Dendritic cell treated with granulocyte-macrophage colony-stimulating factor and Interleukin-4, amounts not matched to agents 40 ng/mL and 50 ng/mL, for 4 days (primary cell): ENCODE results near the gene NFIB.

Experiments used
- H3K27ac Mint-ChIP-seq: one replicate; pipeline ENCODE4 v1.8.0; 2022; ENCODE audit warnings: mild to moderate bottlenecking, mixed read lengths
- H3K27me3 Mint-ChIP-seq: one replicate; pipeline ENCODE4 v1.8.0; 2022; ENCODE audit warnings: mild to moderate bottlenecking, mixed read lengths
- H3K36me3 Mint-ChIP-seq: one replicate; pipeline ENCODE4 v1.8.0; 2022; ENCODE audit warnings: low read depth, mixed read lengths
- H3K4me1 Mint-ChIP-seq: one replicate; pipeline ENCODE4 v1.8.0; 2022; ENCODE audit warnings: low read depth, mixed read lengths
- H3K4me3 Mint-ChIP-seq: one replicate; pipeline ENCODE4 v1.8.0; 2022; ENCODE audit warnings: mild to moderate bottlenecking, moderate library complexity, mixed read lengths
- H3K9me3 Mint-ChIP-seq: one replicate; pipeline ENCODE4 v1.8.0; 2022; ENCODE audit warnings: mixed read lengths
- intact Hi-C: fragments of 100-400 bp; cut with micrococcal nuclease; formaldehyde crosslinking; loops from one replicate; pipeline ENCODE4 v1.15.0; 2022

NFIB gene

GRCh38 chr9:14258156-14258555 lies 55.8 kb downstream of the NFIB start:
- Mint-ChIP-seq H3K27me3 (no peaks in the 10 kb centered on the region), H3K4me3 (no peak overlapping the region), H3K27ac (no peak overlapping the region), H3K9me3 (no peaks in the 10 kb centered on the region), H3K4me1 (no peaks in the 10 kb centered on the region), H3K36me3 (no peaks in the 10 kb centered on the region)
- intact Hi-C loops: no loop called here

DNA sequence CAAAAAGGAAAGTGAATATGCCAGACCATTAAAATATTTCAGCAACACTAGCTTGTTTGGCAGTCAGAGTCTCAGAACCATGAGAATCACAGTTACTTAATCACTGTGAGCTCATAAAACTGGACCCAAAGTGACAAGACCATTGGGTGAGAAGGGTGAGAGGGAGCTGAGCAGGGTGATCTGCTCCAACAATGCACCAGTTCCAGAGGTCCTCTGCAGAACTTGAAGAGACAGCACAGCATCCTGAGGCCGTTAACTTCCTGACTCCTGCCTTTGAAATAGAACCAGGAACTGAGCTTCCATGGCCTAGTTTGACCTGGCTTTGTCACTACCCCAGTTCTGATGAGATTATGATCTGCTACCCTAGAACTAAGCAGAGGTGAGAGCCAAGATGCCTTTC lies 57.4 kb downstream of the NFIB start:
- Mint-ChIP-seq H3K4me1 (no peaks in the 10 kb centered on the region), H3K9me3 (no peaks in the 10 kb centered on the region), H3K27me3 (no peaks in the 10 kb centered on the region), H3K36me3 (no peaks in the 10 kb centered on the region), H3K4me3 (no peak overlapping the region), H3K27ac (no peak overlapping the region)
- intact Hi-C loops: no loop called here

DNA sequence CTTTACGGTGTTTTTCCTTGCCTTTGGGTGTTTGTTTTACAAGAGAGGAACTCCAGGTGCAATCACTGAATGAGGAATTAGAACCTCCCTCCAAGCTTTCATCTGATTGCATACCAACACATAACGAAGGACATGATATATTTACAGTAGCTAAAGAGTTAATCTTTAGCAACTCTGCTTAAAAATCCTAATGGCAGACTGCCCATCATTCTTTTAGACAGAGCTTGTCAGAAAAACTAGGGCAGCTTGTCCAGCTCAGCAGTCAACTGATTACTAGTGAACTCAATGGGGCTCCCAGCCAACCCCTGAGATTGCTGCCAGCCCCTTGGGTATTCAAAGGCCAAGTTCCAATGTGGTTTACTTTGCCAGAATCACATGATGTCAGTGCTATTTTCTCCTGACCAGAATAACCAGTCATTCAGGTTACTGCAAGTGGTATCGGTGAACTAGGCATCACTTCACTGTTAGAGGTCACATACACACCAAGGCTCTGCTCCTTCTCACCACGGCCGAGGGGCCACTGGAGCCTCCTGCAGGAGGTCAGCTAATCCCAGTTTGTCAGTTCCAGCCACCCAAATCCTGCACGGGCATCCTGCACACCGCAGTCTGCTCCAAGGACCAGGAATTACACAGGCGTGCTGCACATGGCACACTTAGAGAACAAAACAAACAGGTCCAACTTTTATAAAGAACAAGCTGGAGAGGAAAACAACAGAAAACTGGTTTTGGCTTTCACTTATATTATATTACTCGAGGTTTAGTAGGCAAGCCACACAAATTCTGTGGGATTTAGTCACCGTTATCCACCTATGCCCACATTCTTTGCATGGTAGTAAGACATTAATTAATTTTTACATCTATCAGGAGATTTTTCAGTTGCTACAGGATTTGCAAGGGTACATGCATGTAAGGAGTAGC lies 62.5 kb downstream of the NFIB start:
- intact Hi-C loops: no loop called here
- Mint-ChIP-seq H3K4me1 (no peaks in the 10 kb centered on the region), H3K9me3 (no peaks in the 10 kb centered on the region), H3K36me3 (no peaks in the 10 kb centered on the region), H3K4me3 (no peak overlapping the region), H3K27ac (no peak overlapping the region), H3K27me3 (no peaks in the 10 kb centered on the region)

GRCh38 chr9:14250794-14251153 lies 63.2 kb downstream of the NFIB start:
- no peak overlapping the region for H3K4me3 Mint-ChIP-seq
- H3K9me3 Mint-ChIP-seq: no peaks in the 10 kb centered on the region
- no peaks in the 10 kb centered on the region for H3K27me3 Mint-ChIP-seq
- intact Hi-C loops: no loop called here
- no peaks in the 10 kb centered on the region for H3K4me1 Mint-ChIP-seq
- H3K36me3 Mint-ChIP-seq: no peaks in the 10 kb centered on the region
- no peak overlapping the region for H3K27ac Mint-ChIP-seq

DNA sequence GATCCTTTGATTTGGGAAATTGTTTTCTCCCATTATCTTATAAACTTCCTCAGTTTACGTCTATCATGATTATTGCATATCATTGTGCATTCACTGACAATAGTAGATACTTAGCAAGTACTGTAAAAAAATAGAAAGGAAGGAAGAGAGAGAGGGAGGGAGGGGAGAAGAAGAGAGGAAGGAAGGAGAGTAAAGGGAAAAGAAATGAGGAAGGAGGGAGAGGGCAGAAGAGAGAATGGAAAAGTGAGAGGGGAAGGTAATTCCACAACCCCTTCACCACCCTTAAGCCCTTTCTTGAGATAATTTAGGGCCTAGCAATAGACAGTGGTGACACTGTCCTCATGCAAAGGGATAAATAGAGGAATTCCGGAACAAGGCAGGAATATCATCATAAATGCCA lies 64.4 kb downstream of the NFIB start:
- no peaks in the 10 kb centered on the region for H3K9me3 Mint-ChIP-seq
- H3K36me3 Mint-ChIP-seq: no peaks in the 10 kb centered on the region
- no peak overlapping the region for H3K27ac Mint-ChIP-seq
- no peak overlapping the region for H3K4me3 Mint-ChIP-seq
- H3K4me1 Mint-ChIP-seq: no peaks in the 10 kb centered on the region
- intact Hi-C loops: no loop called here
- no peaks in the 10 kb centered on the region for H3K27me3 Mint-ChIP-seq

DNA sequence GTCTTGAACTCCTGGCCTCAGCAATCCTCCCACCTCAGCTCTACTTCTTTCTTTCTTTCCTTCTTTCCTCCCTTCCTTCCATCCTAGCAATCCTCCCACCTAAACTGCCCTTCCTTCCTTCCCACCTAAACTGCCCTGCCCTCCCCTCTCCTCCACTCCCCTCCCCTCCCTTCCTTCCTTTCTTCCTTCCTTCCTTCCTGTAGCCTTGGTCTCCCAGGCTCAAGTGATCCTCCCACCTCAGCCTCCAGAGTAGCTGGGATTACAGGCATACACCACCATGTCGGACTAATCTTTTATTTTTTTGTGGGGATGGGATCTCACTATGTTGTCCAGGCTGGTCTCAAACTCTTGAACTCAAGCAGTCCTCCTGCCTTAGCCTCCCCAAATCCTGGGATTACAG lies 65.8 kb downstream of the NFIB start:
- H3K36me3 Mint-ChIP-seq: no peaks in the 10 kb centered on the region
- no peaks in the 10 kb centered on the region for H3K9me3 Mint-ChIP-seq
- H3K27me3 Mint-ChIP-seq: no peaks in the 10 kb centered on the region
- H3K4me1 Mint-ChIP-seq: no peaks in the 10 kb centered on the region
- intact Hi-C loops: no loop called here
- no peak overlapping the region for H3K27ac Mint-ChIP-seq
- H3K4me3 Mint-ChIP-seq: no peak overlapping the region

DNA sequence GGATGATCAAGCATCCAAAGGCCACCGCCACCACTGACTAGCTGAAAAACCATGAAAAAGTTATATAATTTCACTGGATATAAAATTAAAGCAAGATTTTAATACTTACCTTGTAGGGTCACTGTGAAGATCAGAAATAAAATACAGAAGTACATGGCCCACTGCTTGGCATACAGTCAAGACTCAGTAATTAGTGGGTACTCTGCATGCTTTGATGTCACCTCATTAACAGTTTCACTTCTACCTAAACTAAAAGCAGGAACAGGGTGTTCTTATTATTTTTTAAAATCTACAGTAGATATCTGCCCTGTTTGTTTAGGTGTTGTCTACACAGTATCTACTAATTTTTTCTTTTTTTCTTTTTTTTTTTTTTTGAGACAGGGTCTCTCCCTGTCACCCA lies 66.4 kb downstream of the NFIB start:
- Mint-ChIP-seq H3K27me3 (no peaks in the 10 kb centered on the region), H3K27ac (no peak overlapping the region), H3K36me3 (no peaks in the 10 kb centered on the region), H3K4me1 (no peaks in the 10 kb centered on the region), H3K9me3 (no peaks in the 10 kb centered on the region), H3K4me3 (no peak overlapping the region)
- intact Hi-C loops: no loop called here

DNA sequence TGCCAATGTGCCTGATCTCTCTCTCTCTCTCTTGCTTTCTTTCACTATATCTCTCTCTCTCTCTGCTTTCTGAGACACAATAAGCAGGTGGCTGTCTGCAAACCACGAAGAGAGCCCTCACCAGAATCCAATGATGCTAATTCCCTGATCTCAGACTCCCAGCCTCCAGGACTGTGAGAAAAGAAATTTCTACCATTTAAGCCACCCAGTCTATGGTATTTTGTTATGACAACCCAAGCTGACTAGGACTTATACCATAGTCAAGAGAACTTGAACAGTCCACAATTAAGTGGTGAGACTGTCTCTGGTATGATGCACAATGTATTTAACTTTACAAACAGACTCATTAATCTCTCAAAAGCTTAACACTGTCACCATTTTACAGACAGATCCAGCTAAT lies 67.0 kb downstream of the NFIB start:
- H3K27ac Mint-ChIP-seq: no peak overlapping the region
- intact Hi-C loops: no loop called here
- H3K4me3 Mint-ChIP-seq: no peak overlapping the region
- H3K4me1 Mint-ChIP-seq: no peaks in the 10 kb centered on the region
- no peaks in the 10 kb centered on the region for H3K9me3 Mint-ChIP-seq
- H3K27me3 Mint-ChIP-seq: no peaks in the 10 kb centered on the region
- no peaks in the 10 kb centered on the region for H3K36me3 Mint-ChIP-seq

- H3K27ac Mint-ChIP-seq: no peak overlapping the region
- H3K36me3 Mint-ChIP-seq: no peaks in the 10 kb centered on the region
- no peaks in the 10 kb centered on the region for H3K27me3 Mint-ChIP-seq
- H3K9me3 Mint-ChIP-seq: no peaks in the 10 kb centered on the region
- H3K4me3 Mint-ChIP-seq: no peak overlapping the region
- H3K4me1 Mint-ChIP-seq: no peaks in the 10 kb centered on the region
- intact Hi-C loops: no loop called here
These were observed 67.9 kb downstream of the NFIB start for GRCh38 chr9:14245901-14246525.

DNA sequence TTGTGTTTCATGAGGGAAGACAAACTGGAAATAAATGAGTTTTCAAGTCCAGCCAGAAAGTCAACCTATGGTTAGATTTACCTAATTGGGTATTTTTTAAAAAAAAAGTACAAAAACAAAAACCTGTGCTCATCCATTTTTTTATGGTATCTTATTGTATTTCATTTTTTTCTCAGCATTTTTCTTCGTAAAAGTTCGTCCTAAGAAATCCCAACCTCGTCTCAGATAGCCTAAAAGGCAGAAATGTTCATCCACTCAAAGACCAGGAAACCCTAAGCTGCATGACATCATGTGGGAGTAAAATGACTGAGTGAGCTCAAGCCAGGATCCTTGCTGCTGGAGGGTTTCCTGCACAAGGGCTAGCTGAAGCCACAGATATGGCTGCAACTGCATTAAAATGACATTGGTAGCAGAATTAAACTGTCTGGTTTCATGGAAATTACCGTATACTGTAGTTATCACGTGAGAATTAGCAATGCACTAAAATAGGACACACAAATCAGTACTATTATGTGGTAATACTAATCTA lies 70.4 kb downstream of the NFIB start:
- intact Hi-C loops: no loop called here
- H3K4me1 Mint-ChIP-seq: no peaks in the 10 kb centered on the region
- H3K36me3 Mint-ChIP-seq: no peaks in the 10 kb centered on the region

DNA sequence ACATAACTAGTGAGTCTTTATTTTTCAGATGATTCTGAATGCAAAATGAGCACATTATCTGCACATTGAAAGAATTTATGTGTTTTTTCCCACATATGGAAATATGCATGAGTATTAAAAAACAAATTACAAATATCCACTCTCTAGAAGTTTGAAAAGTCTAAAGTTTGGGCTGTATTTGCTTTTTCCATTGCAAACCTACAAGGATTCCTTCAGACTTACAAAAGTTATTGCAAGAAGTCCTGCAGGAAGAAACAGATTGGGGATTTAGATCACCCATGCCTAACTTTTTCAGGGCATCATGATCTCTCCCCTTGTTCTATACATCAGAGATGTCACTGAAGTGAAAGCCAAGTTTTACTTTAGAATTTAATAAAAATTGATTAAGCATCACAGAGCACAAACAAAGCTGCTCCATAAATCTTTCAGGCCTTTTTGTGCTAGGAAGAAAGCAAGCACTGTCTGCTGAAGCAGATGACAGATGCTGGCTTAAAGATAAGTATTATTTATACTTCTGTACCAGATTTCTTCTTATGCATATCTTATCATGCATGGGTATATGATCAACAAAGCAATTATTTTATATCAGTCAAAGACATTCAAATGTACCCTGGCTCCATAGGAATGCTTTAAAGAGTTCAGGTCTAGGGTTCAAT lies 71.7 kb downstream of the NFIB start:
- intact Hi-C loops: no loop called here
- H3K36me3 Mint-ChIP-seq: no peaks in the 10 kb centered on the region
- H3K4me1 Mint-ChIP-seq: no peaks in the 10 kb centered on the region
- no peak overlapping the region for H3K4me3 Mint-ChIP-seq
- no peak overlapping the region for H3K27ac Mint-ChIP-seq
- no peaks in the 10 kb centered on the region for H3K9me3 Mint-ChIP-seq
- H3K27me3 Mint-ChIP-seq: no peaks in the 10 kb centered on the region

More for the DNA sequence above, 70.4 kb downstream of the NFIB start:
- no peaks in the 10 kb centered on the region for H3K9me3 Mint-ChIP-seq
- H3K27me3 Mint-ChIP-seq: no peaks in the 10 kb centered on the region
- H3K4me3 Mint-ChIP-seq: no peak overlapping the region
- H3K27ac Mint-ChIP-seq: no peak overlapping the region

GRCh38 chr9:14240537-14240936 lies 73.4 kb downstream of the NFIB start:
- Mint-ChIP-seq H3K9me3 (no peaks in the 10 kb centered on the region), H3K4me1 (no peaks in the 10 kb centered on the region), H3K27ac (no peak overlapping the region)

DNA sequence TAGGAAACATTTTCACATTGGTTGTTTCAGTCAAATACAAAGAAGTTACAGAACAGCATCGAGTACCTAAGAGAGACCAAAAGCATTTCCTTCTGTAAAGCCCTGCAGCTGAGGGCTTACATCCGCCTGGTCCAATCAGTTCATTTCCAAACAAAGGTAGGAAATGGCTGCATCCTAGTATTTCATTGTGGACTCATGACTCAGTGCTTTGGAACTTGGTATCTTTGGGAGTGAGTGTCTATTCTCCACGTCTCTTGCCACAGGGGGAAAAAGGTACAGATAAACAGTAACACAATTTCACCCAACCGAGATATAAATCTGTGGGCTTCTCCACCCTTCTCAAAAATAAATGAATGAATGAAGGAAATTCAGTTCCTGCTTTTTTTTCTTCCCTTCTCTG lies 75.4 kb downstream of the NFIB start:
- no peaks in the 10 kb centered on the region for H3K4me1 Mint-ChIP-seq
- no peaks in the 10 kb centered on the region for H3K36me3 Mint-ChIP-seq
- intact Hi-C loops: no loop called here
- no peak overlapping the region for H3K27ac Mint-ChIP-seq
- no peaks in the 10 kb centered on the region for H3K27me3 Mint-ChIP-seq
- no peak overlapping the region for H3K4me3 Mint-ChIP-seq
- H3K9me3 Mint-ChIP-seq: no peaks in the 10 kb centered on the region

More at GRCh38 chr9:14240537-14240936, 73.4 kb downstream of the NFIB start:
- Mint-ChIP-seq H3K36me3 (no peaks in the 10 kb centered on the region), H3K4me3 (no peak overlapping the region), H3K27me3 (no peaks in the 10 kb centered on the region)
- intact Hi-C loops: no loop called here

GRCh38 chr9:14238079-14238478 lies 75.9 kb downstream of the NFIB start:
- Mint-ChIP-seq H3K36me3 (no peaks in the 10 kb centered on the region), H3K4me1 (no peaks in the 10 kb centered on the region), H3K9me3 (no peaks in the 10 kb centered on the region), H3K4me3 (no peak overlapping the region), H3K27ac (no peak overlapping the region), H3K27me3 (no peaks in the 10 kb centered on the region)
- intact Hi-C loops: no loop called here
